ENCODE data around the gene CFAP70. TPM values are rescaled to one million over a fixed set of nuclear protein-coding genes. Genes with fewer than 3 reads are reported as not detected.
A peak's percentile ranks its signal among the peaks of the same experiment; 100 is the strongest.

CFAP70 gene
- total and polyA plus RNA-seq, 7 experiments from 2014 or later = 0.66 to 5.4 (median 2.5) TPM

DNA sequence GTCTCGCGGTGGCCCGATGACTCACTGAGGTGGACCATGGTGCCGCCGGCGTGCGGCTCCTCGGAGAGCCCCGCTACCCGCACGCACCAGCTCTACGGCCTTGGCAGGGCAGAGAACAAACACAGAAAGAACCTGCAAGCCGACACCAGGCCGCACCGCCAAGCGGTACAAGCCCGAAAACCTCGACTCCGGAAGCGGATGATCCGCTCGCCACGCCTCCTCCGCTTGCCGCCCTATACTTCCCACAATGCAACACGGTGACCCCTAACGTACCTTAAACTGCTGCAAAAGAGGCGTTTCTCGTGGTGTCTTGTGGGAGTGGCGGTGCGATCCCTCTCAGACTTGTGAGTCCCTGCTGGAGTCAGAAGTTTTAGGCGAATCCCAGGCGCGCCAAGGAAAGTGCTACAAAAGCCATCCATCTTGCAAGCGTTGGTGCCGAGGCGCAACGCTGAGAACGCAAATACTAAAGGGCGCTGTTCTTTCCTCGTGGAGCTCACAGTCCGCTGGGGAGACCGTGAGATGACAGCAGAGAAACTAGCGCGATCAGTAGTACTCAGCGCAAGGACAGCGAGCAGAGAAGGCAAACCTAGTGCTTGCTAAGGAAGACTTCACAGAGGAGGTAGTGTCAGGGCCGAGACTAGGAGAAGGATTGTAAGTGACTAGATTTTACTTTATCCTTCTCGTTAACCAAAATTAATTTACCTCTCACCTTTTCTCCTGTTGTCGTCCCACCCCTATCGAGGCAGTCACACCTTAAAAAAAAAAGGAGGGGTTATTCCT lies 106.0 kb downstream of the CFAP70 start, which contains the start of gene MRPS16:
Gene MRPS16 (minus strand): TSS at position 200 of the 780 bp plus-strand sequence. CDS start 162 bp downstream, at position 38.
- POLR2A ChIA-PET = interaction anchor here (0.6 to 2.0 kb wide), 16 partner anchors 18 to 1907 kb away, joined by 3 to 9 read pairs (median 4); partner anchors contain the start of gene CFAP70
- no peaks in the 10 kb centered on the region for H3K9me3 ChIP-seq (ENCODE audit: control insufficient read depth in 2 of 3, low read length in 3 of 3)
- no peaks in the 10 kb centered on the region for H3K27me3 ChIP-seq (ENCODE audit: control insufficient read depth in 2 of 2, insufficient read depth in 2 of 2, low read length in 2 of 2)
- peak; percentile 75 to 95 (median 93) for DNase-seq
- peaks cover 0 to 3% (median 0%) of the 10 kb centered on the region in 11 donors for H3K9me3 Mint-ChIP-seq
- peaks cover 19 to 50% (median 37%) of the 10 kb centered on the region in 7 donors for H3K4me1 Mint-ChIP-seq
- intact Hi-C loops (cut with micrococcal nuclease) = loop anchor here (1.0 to 5.0 kb wide), 13 partner anchors 8 to 924 kb away; partner anchors contain the start of genes ANXA7 (in 2 of the 2), CFAP70 (in 2 of the 2), ECD (in 2 of the 2) and FAM149B1 (in 2 of the 2)
- ATAC-seq = peak; percentile 98
- H3K36me3 Mint-ChIP-seq = peaks cover 0 to 20% (median 5%) of the 10 kb centered on the region in 5 donors
- peak within 1 kb of the TSS; percentile 92 for H3K27ac ChIP-seq (ENCODE audit: low read depth, low read length)
- H3K36me3 ChIP-seq (ENCODE audit: control insufficient read depth in 2 of 3, insufficient read depth in 3 of 3, low read length in 3 of 3) = no peaks in the 10 kb centered on the region
- peak within 1 kb of the TSS; percentile 95 to 100 (median 99) for H3K4me3 Mint-ChIP-seq
- CTCF ChIA-PET = interaction anchor here (0.6 kb wide), 1 partner anchor 1417 kb away, joined by 4 read pairs; no protein-coding TSS in a partner anchor
- H3K4me3 ChIP-seq (ENCODE audit: low read length) = peak within 1 kb of the TSS; percentile 94
- peaks cover 18 to 26% of the 10 kb centered on the region in 2 donors for H3K4me1 ChIP-seq (ENCODE audit: control insufficient read depth in 2 of 2, insufficient read depth in 2 of 2, low read length in 2 of 2)
- H3K27me3 Mint-ChIP-seq = peaks cover 0 to 2% (median 0%) of the 10 kb centered on the region in 5 donors
- peak within 1 kb of the TSS; percentile 91 to 97 (median 94) for H3K27ac Mint-ChIP-seq

DNA sequence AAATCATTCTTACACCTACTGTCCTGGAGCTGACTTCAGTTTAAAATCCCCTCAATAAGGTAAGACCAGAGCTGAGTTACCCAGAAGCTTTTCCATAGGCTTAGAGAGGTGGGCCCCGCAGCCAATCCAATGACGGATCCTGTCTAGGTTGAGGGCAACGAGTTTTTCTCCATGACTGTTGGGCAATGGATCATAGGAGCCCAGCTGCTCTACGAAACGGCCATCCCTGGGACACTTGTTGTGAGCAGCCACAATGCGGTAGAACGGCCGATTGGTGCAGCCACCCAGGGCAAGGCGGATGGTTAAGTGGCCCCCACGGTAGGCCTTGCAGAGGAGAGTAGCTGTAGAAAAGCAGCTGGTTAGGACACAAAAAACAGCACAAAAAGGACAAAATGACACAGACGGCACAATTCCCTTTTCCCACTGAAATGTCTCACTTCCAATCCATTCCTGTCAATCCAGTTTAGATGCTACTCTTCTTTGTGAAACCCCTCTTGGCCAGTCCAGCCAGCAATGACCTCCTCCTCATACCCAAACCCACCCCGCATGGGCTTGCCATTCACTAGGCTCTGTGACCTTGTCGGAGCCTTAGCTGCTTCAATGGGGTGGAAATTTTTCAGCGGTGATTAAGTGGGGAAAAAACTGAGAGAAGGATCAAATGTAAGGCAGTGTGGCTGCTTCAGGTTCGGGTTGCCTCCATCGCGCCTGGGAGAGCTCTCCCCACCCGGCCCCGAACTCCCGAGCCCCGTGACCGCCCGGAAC lies 106.8 kb downstream of the CFAP70 start:
- Mint-ChIP-seq H3K9me3 (peaks cover 0 to 3% (median 0%) of the 10 kb centered on the region in 11 donors), H3K4me1 (peaks cover 20 to 58% (median 44%) of the 10 kb centered on the region in 7 donors), H3K27me3 (peaks cover 0 to 2% (median 0%) of the 10 kb centered on the region in 5 donors), H3K27ac (peak overlapping the region; percentile 91 to 97 (median 94)), H3K4me3 (peak overlapping the region; percentile 95 to 100 (median 99)), H3K36me3 (peaks cover 0 to 20% (median 5%) of the 10 kb centered on the region in 5 donors)
- DNase-seq (peak in 2 of 9 donors; percentile 0 to 27), ATAC-seq (peak; percentile 65)
- CTCF ChIA-PET = no interaction called here
- Histone ChIP-seq H3K27ac (ENCODE audit: low read depth, low read length) (peak overlapping the region; percentile 92), H3K36me3 (ENCODE audit: control insufficient read depth in 2 of 3, insufficient read depth in 3 of 3, low read length in 3 of 3) (no peaks in the 10 kb centered on the region), H3K27me3 (ENCODE audit: control insufficient read depth in 2 of 2, insufficient read depth in 2 of 2, low read length in 2 of 2) (no peaks in the 10 kb centered on the region), H3K4me3 (ENCODE audit: low read length) (peak overlapping the region; percentile 94), H3K4me1 (ENCODE audit: control insufficient read depth in 2 of 2, insufficient read depth in 2 of 2, low read length in 2 of 2) (peaks cover 19 to 30% of the 10 kb centered on the region in 2 donors), H3K9me3 (ENCODE audit: control insufficient read depth in 2 of 3, low read length in 3 of 3) (no peaks in the 10 kb centered on the region)
- POLR2A ChIA-PET = interaction anchor here (0.6 to 2.0 kb wide), 16 partner anchors 18 to 1906 kb away, joined by 3 to 9 read pairs (median 3); partner anchors contain the start of gene CFAP70
- intact Hi-C loops (cut with micrococcal nuclease) = loop anchor here (1.0 to 5.0 kb wide), 13 partner anchors 8 to 925 kb away; partner anchors contain the start of genes ANXA7 (in 2 of the 2), CFAP70 (in 2 of the 2), ECD (in 2 of the 2) and FAM149B1 (in 2 of the 2)

DNA sequence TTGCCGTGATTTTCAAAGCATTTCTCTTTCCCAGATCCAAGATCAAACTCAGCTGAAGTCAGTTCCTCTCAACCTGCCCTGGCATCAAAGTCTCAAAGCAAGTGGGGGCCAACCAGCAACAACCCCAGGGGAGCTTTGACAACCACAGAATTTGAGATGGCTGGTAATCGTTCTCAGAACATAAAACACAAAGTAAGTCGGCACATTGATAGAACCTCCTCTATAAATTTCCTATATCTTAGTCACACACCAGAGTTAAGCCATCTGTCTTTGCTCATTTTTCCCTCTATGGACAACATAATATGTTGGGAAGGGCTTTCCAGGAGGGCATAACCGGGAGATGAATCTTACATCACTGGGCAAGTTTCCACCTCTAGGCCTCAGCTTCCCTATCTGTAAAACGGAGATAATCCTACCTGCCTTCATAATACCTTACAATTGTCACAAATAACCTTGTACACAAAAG lies 110.4 kb downstream of the CFAP70 start:
- no peaks in the 10 kb centered on the region for H3K27me3 ChIP-seq (ENCODE audit: control insufficient read depth in 2 of 2, insufficient read depth in 2 of 2, low read length in 2 of 2)
- H3K27ac Mint-ChIP-seq = peak overlapping the region; percentile 82 to 98 (median 94)
- H3K9me3 ChIP-seq (ENCODE audit: control insufficient read depth in 2 of 3, low read length in 3 of 3) = no peaks in the 10 kb centered on the region
- no peak for ATAC-seq
- H3K4me3 ChIP-seq (ENCODE audit: low read length) = no peak overlapping the region
- H3K36me3 ChIP-seq (ENCODE audit: control insufficient read depth in 2 of 3, insufficient read depth in 3 of 3, low read length in 3 of 3) = peaks cover 5 to 10% (median 9%) of the 10 kb centered on the region in 3 experiments
- H3K4me3 Mint-ChIP-seq = peak overlapping the region in 8 of 10 donors; percentile 49 to 98 (median 76)
- ChIA-PET CTCF (interaction anchor here (0.6 kb wide), 1 partner anchor 123 kb away, joined by 3 read pairs; no protein-coding TSS in a partner anchor), POLR2A (interaction anchor here (0.6 to 1.9 kb wide), 4 partner anchors 12 to 1529 kb away, joined by 3 to 6 read pairs (median 4); no protein-coding TSS in a partner anchor)
- H3K36me3 Mint-ChIP-seq = peaks cover 8 to 42% (median 15%) of the 10 kb centered on the region in 5 donors
- H3K9me3 Mint-ChIP-seq = peaks cover 0 to 3% (median 0%) of the 10 kb centered on the region in 11 donors
- intact Hi-C loops (cut with micrococcal nuclease) = loop anchor here (5.0 to 10.0 kb wide), 3 partner anchors 494 to 927 kb away; partner anchors contain the start of genes MCU (in 1 of the 2) and SEC24C (in 1 of the 2)
- no peak for DNase-seq
- peaks cover 0 to 2% (median 0%) of the 10 kb centered on the region in 5 donors for H3K27me3 Mint-ChIP-seq
- peaks cover 30 to 44% of the 10 kb centered on the region in 2 donors for H3K4me1 ChIP-seq (ENCODE audit: control insufficient read depth in 2 of 2, insufficient read depth in 2 of 2, low read length in 2 of 2)
- H3K27ac ChIP-seq (ENCODE audit: low read depth, low read length) = peak overlapping the region; percentile 86
- H3K4me1 Mint-ChIP-seq = peaks cover 34 to 78% (median 67%) of the 10 kb centered on the region in 7 donors

DNA sequence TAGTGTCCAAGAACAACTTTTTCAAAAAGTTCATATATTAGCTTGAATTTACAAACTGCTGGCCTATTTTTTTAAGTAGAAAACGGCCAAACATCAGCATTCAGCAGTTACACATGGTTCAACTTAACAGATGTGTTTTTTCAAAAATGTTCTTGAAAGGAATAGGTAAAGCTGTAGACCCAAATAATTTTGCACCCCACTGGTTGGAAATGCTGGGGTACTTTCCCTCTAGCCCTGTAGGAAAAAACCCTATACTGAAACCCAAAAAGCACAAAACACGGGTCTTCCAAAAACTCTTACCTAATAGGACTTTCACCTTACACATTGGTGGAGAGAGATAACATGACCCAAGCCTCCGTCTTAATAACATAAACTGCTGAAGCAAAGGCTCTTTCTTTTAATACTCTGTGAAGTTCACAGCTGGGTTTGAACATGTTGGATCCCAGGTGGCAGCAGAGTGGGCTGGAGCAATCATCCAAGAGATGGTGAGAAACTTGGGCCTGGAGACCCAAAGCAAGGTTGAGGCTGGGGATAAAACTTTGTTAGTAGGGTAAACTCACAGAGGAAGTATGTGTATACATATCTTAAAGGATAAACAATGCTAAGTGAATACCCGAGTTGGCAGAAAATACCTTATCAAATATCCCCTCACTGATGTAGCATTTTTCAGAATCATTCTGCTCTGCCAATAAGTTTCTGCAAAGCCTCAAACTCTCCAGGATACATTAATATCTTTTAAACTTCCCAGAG lies 111.0 kb downstream of the CFAP70 start:
- Mint-ChIP-seq H3K27me3 (peaks cover 0 to 2% (median 0%) of the 10 kb centered on the region in 5 donors), H3K4me1 (peaks cover 31 to 72% (median 62%) of the 10 kb centered on the region in 7 donors), H3K4me3 (peak overlapping the region; percentile 92 to 100 (median 97)), H3K36me3 (peaks cover 8 to 46% (median 16%) of the 10 kb centered on the region in 5 donors), H3K27ac (peak overlapping the region; percentile 91 to 98 (median 96)), H3K9me3 (peaks cover 0 to 2% (median 0%) of the 10 kb centered on the region in 11 donors)
- Histone ChIP-seq H3K9me3 (ENCODE audit: control insufficient read depth in 2 of 3, low read length in 3 of 3) (no peaks in the 10 kb centered on the region), H3K36me3 (ENCODE audit: control insufficient read depth in 2 of 3, insufficient read depth in 3 of 3, low read length in 3 of 3) (peaks cover 8 to 11% (median 9%) of the 10 kb centered on the region in 3 experiments), H3K4me3 (ENCODE audit: low read length) (peak overlapping the region; percentile 71), H3K27ac (ENCODE audit: low read depth, low read length) (peak overlapping the region; percentile 86), H3K27me3 (ENCODE audit: control insufficient read depth in 2 of 2, insufficient read depth in 2 of 2, low read length in 2 of 2) (no peaks in the 10 kb centered on the region), H3K4me1 (ENCODE audit: control insufficient read depth in 2 of 2, insufficient read depth in 2 of 2, low read length in 2 of 2) (peaks cover 28 to 40% of the 10 kb centered on the region in 2 donors)
- DNase-seq (peak in 1 of 9 donors; percentile 21), ATAC-seq (no peak)
- ChIA-PET POLR2A (interaction anchor here (0.6 to 2.6 kb wide), 14 partner anchors 8 to 530 kb away, joined by 3 to 13 read pairs (median 3); partner anchors contain the start of gene CFAP70), CTCF (interaction anchor here (0.5 to 0.8 kb wide), 2 partner anchors 84 to 152 kb away, joined by 3 read pairs; no protein-coding TSS in a partner anchor)
- intact Hi-C loops (cut with micrococcal nuclease) = loop anchor here (1.0 to 10.0 kb wide), 12 partner anchors 79 to 927 kb away; partner anchors contain the start of genes P4HA1 (in 2 of the 2), SEC24C (in 2 of the 2), CFAP70 (in 1 of the 2) and ECD (in 1 of the 2)
